SH-SY5Y (cell line): ENCODE data around the gene ABCD4.

Experiments
- GATA2 ChIP-seq: IDR thresholded peaks from 2 replicates; pipeline ENCODE4 v1.6.1; 2011; ENCODE audit warnings: mild to moderate bottlenecking, low read depth, low read length
- GATA3 ChIP-seq: IDR thresholded peaks from 2 replicates; pipeline ENCODE4 v1.6.1; 2011; ENCODE audit warnings: low read depth, mild to moderate bottlenecking, low read length, moderate library complexity

DNA sequence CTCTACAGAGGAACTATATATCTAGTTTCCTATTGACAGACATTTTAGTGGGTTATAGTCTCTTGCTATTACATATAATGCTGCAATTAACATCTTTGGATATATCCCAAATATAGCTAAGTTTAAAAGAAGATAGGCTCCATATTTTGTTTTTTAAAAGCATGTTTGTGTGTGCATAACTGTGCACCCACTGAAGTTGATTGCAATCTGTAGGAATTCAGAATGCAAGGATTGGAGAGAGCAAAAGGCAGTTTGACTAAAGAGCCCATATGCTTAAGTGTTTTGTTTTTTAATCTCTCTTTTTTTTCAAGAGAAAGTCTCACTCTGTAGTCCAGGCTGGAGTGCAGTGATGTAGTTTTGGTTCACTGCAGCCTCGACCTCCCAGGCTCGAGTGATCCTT is 9.4 kb upstream of the ABCD4 start:
- no peak for TF ChIP-seq GATA2
- no peak for TF ChIP-seq GATA3
